ENCODE measurements around the gene NUDT3.

The NUDT3 gene

DNA sequence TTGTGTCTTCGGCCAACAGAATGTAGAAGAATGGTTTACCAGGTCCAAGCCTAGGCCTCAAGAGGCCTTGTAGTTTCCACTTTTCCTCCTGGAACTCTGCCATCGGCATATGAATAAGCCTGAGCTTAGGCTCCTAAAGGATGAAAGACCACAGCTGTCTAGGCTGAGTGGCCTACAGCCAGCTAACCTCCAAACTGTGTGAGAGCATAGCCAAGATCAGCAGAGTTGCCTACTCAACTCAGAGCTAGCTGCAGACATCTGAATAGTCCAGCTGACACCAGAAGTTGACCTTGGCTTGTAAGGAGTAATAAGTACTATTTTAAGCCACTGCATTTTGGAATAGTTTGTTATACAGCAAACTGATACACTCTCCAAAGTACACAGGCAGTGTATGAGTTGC lies 91.1 kb downstream of the NUDT3 start:
- TF ChIP-seq CTCF (IDR thresholded peaks at IDR 0.05; ENCODE audit: borderline replicate concordance, insufficient read depth, low read depth, low read length), result no peak
- H3K4me3 ChIP-seq (ENCODE audit: low read depth, low read length), result no peak overlapping the region

GRCh38 chr6:34300332-34300751 lies 92.1 kb downstream of the NUDT3 start:
- no peak for TF ChIP-seq CTCF (IDR thresholded peaks at IDR 0.05; ENCODE audit: borderline replicate concordance, insufficient read depth, low read depth, low read length)
- H3K4me3 ChIP-seq (ENCODE audit: low read depth, low read length), result no peak overlapping the region

DNA sequence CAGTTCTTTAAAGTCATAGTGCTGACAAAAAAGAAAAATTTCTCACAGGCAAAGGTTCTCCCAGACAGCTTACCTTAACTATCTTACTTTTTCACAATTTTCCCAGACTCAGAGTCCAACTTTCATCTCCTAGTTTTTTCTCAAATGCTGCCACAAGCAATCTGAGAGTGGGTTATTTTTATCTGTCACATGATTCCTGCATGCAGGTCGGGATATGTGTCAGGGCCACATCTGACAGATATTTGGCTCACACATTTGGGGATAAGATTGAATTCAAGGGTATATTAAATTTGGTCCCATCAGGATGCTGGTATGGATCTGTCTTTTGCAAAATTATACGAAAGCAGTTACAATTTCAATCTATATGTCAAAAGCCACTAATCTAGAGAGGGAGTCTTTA lies 93.5 kb downstream of the NUDT3 start:
- TF ChIP-seq CTCF (IDR thresholded peaks at IDR 0.05; ENCODE audit: borderline replicate concordance, insufficient read depth, low read depth, low read length), result no peak
- no peak overlapping the region for H3K4me3 ChIP-seq (ENCODE audit: low read depth, low read length)

DNA sequence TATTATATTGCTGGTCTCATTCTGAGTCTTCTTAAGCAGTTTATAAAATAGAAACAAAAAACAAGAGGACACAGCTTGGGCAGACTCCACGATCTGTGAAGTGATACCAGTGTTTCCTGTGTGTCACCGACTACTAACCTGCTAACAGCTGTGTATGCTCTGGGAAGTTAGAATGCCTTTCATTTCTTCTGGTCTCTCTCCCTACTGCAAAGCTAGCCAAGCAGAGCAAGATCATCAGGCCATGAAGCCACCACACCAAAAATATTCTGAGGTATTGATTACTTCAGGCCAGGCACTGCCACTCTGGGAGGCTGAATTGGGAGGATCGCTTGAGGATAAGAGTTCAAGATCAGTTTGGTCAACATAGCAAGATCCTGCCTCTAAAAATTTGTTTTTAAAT lies 96.7 kb downstream of the NUDT3 start:
- TF ChIP-seq CTCF (IDR thresholded peaks at IDR 0.05; ENCODE audit: borderline replicate concordance, insufficient read depth, low read depth, low read length), result no peak
- H3K4me3 ChIP-seq (ENCODE audit: low read depth, low read length), result no peak overlapping the region

DNA sequence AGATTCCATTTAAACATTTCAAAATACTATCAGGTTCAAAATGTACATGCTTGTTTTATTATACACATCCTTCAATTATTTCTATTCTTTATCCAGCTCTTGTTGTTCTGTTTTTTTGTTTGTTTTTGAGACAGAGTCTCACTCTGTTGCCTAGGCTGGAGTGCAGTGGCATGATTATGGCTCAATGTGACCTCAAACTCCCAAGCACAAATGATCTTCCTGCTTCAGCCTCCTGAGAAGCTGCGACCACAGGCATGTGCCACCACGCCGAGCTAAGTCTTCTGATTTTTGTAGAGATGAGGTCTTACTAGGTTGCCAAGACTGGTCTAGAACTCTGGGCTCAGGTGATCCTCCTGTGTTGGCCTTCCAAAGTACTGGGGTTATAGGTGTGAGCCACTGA lies 99.5 kb downstream of the NUDT3 start:
- TF ChIP-seq CTCF (IDR thresholded peaks at IDR 0.05; ENCODE audit: borderline replicate concordance, insufficient read depth, low read depth, low read length), result no peak
- no peak overlapping the region for H3K4me3 ChIP-seq (ENCODE audit: low read depth, low read length)

GRCh38 chr6:34289137-34289536 lies 103.3 kb downstream of the NUDT3 start:
- no peak for TF ChIP-seq CTCF (IDR thresholded peaks at IDR 0.05; ENCODE audit: borderline replicate concordance, insufficient read depth, low read depth, low read length)
- H3K4me3 ChIP-seq (ENCODE audit: low read depth, low read length), result no peak overlapping the region

DNA sequence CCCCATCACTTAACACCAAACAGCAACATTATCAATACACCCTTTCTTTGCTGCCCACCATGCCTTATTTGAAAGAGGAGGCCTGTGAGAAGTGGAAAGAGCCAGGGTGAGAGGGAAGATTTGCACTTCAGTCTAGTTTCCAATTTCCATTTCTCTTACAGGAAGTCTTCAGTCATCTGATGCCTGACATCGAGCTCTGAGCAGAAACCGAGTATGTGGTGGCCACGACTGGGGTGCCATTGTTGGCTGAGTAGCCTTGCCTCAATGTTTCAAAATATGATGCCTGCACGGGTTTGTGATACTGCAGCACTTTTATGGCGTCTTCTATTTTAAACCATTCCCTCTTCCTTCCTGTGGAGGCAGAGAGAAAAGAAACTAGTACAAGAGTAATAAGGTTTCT lies 103.9 kb downstream of the NUDT3 start:
- TF ChIP-seq CTCF (IDR thresholded peaks at IDR 0.05; ENCODE audit: borderline replicate concordance, insufficient read depth, low read depth, low read length), result no peak
- no peak overlapping the region for H3K4me3 ChIP-seq (ENCODE audit: low read depth, low read length)

Data from GM12875 (cell line).